Activated naive CD4-positive, alpha-beta T cell treated with anti-CD3 and anti-CD28 coated beads, Interleukin-2, amount 50 U/mL, for 24 hours (primary cell): ENCODE results near the gene DCTPP1.

ENCODE experiments used
- H3K27ac Mint-ChIP-seq: one replicate; pipeline ENCODE4 v1.8.0; 2021; ENCODE audit warnings: mild to moderate bottlenecking, mixed read lengths
- H3K27me3 Mint-ChIP-seq: one replicate; pipeline ENCODE4 v1.8.0; 2021; ENCODE audit warnings: mixed read lengths
- H3K36me3 Mint-ChIP-seq: one replicate; pipeline ENCODE4 v1.8.0; 2021; ENCODE audit warnings: mixed read lengths
- H3K4me1 Mint-ChIP-seq: one replicate; pipeline ENCODE4 v1.8.0; 2021; ENCODE audit warnings: mixed read lengths
- H3K4me3 Mint-ChIP-seq: one replicate; pipeline ENCODE4 v1.8.0; 2021; ENCODE audit warnings: mild to moderate bottlenecking, mixed read lengths
- H3K9me3 Mint-ChIP-seq: one replicate; pipeline ENCODE4 v1.8.0; 2021; ENCODE audit warnings: mixed read lengths

Gene DCTPP1

GRCh38 chr16:30382111-30382881, 47.5 kb downstream of the DCTPP1 start, which contains the start of gene SEPTIN1:
SEPTIN1 (minus strand) TSS chr16:30382561; CDS start chr16:30382542, 19 bp downstream.
- Mint-ChIP-seq H3K27me3 (no peaks in the 10 kb centered on the region), H3K4me1 (peaks cover 56% of the 10 kb centered on the region), H3K9me3 (no peaks in the 10 kb centered on the region), H3K4me3 (peak within 1 kb of the TSS; percentile 89), H3K27ac (peak within 1 kb of the TSS; percentile 93), H3K36me3 (peaks cover 4% of the 10 kb centered on the region)

GRCh38 chr16:30381291-30382041, 48.4 kb downstream of the DCTPP1 start:
- Mint-ChIP-seq H3K36me3 (peaks cover 4% of the 10 kb centered on the region), H3K4me3 (peak overlapping the region; percentile 89), H3K27ac (peak overlapping the region; percentile 93), H3K4me1 (peaks cover 60% of the 10 kb centered on the region), H3K27me3 (no peaks in the 10 kb centered on the region), H3K9me3 (no peaks in the 10 kb centered on the region)

DNA sequence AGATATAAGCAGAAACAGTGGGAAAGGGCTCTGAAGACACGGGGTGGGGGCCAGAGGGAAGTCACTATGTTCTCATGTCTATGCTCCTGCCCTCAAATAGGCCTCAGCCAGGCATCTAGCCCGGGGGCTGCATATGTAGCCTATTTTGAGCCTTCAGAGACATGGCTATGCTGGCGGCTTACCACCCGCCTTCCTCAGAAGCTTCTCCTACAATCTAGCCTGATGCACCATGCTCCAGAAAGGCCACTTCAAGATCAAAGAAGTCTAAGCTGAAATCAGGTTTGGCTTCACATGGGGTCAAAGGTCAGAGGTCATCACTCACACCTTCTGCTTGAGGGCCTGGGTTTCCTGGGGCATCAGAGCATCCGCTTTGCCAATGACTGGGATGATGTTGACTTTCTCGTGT, 49.0 kb downstream of the DCTPP1 start:
- H3K27me3 Mint-ChIP-seq, result no peaks in the 10 kb centered on the region
- H3K27ac Mint-ChIP-seq, result peak overlapping the region; percentile 93
- H3K9me3 Mint-ChIP-seq, result no peaks in the 10 kb centered on the region
- H3K36me3 Mint-ChIP-seq, result peaks cover 4% of the 10 kb centered on the region
- H3K4me3 Mint-ChIP-seq, result peak overlapping the region; percentile 89
- H3K4me1 Mint-ChIP-seq, result peaks cover 60% of the 10 kb centered on the region

DNA sequence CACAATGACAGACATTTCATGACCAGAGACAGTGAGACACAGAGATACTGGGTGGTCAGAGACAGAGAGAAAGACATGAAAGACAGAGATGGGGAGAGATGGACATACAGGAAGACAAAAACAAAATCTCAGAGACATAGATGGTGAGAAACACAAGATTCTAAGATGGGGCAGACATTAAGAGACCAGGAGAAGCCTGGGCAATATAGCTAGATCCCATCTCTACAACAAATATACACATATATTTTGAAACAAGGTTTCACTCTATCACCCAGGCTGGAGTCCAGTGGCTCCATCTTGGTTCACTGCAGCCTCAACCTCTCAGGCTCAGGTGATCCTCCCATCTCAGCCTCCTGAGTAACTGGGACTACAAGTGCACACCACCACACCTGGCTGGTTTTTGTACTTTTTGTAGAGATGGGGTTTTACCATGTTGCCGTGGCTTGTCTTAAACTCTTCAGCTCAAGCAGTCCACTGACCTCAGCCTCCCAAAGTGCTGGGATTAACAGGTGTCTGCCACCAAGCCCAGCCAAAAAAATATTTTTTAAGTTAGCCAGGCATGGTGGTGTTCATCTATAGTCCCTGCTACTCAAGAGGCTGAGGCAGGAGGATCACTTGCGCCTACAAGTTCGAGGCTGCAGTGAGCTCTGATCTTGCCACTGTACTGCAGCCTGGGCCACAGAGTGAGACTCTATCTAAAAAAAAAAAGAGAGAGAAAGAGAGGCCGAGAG, 49.6 kb downstream of the DCTPP1 start:
- H3K4me1 Mint-ChIP-seq, result peaks cover 54% of the 10 kb centered on the region
- H3K9me3 Mint-ChIP-seq, result no peaks in the 10 kb centered on the region
- H3K36me3 Mint-ChIP-seq, result peaks cover 4% of the 10 kb centered on the region
- H3K27ac Mint-ChIP-seq, result peak overlapping the region; percentile 93
- no peaks in the 10 kb centered on the region for H3K27me3 Mint-ChIP-seq
- peak overlapping the region; percentile 96 for H3K4me3 Mint-ChIP-seq

DNA sequence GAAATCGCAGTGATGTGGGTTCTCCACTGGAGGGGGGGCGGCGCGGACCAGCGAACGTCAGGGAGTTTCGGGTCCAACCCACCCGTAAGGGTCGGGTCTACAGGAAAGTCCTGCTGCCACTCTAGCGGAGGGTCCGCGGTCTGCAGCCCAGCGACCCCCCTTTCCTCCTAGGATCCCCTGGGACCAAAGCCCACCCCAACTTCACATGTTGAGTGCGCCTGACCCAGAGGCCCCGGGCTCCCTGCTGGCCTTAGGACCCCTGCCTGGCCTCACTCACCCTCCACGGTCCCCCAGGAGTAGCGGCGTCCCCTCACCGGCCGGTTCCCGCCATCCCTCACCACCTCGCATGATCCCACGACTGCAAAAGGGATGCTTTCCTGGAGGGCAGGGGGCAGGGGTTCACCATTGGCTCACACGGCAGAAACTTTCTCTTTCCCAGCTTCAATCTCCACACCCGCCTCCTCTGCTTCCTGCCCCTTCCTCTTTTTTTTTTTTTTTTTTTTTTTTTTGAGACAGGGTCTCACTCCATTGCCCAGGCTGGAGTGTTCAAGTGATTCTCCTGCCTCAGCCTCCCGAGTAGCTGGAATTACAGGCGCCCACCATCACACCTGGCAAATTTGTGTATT, 50.6 kb downstream of the DCTPP1 start:
- peaks cover 4% of the 10 kb centered on the region for H3K36me3 Mint-ChIP-seq
- peak overlapping the region; percentile 93 for H3K27ac Mint-ChIP-seq
- peak overlapping the region; percentile 96 for H3K4me3 Mint-ChIP-seq
- H3K9me3 Mint-ChIP-seq, result no peaks in the 10 kb centered on the region
- H3K4me1 Mint-ChIP-seq, result peaks cover 53% of the 10 kb centered on the region
- no peaks in the 10 kb centered on the region for H3K27me3 Mint-ChIP-seq

DNA sequence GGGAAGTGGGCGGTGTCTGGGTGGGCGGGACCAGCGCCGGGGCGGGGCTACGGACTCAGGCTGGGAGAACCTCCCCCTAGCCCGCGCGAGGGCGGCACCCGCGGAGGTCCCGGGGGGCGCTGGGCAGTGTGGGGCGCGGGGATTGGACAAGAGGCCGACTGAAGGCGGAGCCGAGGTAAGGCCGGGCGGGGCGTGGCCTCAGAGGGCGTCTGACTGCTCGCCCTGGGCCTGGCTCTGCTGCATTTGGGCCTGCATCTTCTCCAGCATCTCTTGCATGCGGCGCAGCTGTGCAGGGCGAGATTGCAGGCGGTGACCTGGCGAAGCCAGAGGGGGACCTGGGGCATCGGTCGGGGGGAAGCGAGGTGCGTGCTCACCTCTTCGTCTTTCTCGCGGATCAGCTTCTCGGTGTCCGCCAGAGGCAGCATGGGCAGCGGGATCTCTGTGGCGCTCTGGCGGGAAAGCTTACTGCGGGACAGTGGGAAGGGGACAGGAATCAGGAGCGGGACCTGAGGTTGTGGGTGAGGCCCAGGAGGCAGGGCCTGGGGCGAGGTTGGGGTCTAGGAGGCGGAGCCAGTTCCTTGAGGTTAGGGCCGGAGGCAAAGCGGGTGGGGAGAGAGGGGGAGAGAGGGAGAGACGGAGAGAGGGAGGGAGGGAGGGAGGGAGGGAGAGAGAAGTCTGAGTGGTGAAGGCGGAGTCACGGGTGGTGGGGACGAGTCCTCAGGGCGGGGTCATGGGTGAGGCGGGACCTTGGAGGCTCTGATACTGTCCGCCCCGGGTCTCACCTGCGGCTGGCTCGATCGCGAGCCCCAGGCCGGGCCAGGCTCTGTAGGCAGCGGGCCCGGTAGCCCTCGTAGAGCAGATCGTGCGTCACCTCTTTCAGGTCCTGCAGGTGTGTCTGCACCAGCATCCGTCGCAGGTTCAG, 51.3 kb downstream of the DCTPP1 start:
- no peaks in the 10 kb centered on the region for H3K27me3 Mint-ChIP-seq
- peaks cover 49% of the 10 kb centered on the region for H3K4me1 Mint-ChIP-seq
- no peaks in the 10 kb centered on the region for H3K9me3 Mint-ChIP-seq
- peak overlapping the region; percentile 99 for H3K27ac Mint-ChIP-seq
- peaks cover 4% of the 10 kb centered on the region for H3K36me3 Mint-ChIP-seq
- peak overlapping the region; percentile 96 for H3K4me3 Mint-ChIP-seq

GRCh38 chr16:30377812-30378235, 52.0 kb downstream of the DCTPP1 start:
- peak overlapping the region; percentile 96 for H3K4me3 Mint-ChIP-seq
- peak overlapping the region; percentile 99 for H3K27ac Mint-ChIP-seq
- H3K36me3 Mint-ChIP-seq, result peaks cover 4% of the 10 kb centered on the region
- H3K27me3 Mint-ChIP-seq, result no peaks in the 10 kb centered on the region
- peaks cover 45% of the 10 kb centered on the region for H3K4me1 Mint-ChIP-seq
- no peaks in the 10 kb centered on the region for H3K9me3 Mint-ChIP-seq

DNA sequence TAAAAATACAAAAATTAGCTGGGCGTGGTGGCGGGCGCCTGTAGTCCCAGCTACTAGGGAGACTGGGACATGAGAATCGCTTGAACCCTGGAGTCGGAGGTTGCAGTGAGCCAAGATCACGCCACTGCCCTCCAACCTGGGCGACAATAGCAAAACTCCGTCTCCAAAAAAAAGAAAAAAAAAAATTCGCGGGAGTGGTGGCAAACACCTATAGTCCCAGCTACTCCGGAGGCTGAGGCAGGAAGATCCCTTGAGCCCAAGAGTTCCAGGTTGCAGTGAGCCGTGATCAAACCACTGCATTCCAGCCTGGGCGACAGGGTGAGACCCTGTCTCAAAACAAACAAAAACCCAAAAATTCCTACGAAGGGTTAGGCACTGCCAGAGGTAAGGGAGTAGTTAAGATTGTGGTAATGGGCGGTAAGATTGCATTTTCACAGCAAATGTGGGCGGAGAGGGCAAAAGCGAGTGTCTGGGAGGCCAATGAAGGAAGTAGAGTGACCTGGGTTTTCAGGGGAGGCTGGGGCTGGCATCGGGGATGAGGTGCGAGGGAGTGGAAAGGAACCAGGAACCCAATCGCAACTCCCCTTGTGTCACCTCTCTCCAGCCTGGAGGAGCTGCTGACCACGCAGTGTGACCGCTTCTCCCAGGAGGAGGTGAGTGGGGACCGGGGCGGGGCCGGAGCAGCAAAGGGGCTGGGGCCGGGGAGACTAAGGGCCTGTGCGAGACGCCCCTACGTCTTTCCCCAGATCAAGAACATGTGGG, 52.6 kb downstream of the DCTPP1 start:
- Mint-ChIP-seq H3K9me3 (no peaks in the 10 kb centered on the region), H3K27ac (peak overlapping the region; percentile 99), H3K4me1 (peaks cover 44% of the 10 kb centered on the region), H3K4me3 (peak overlapping the region; percentile 96), H3K27me3 (no peaks in the 10 kb centered on the region), H3K36me3 (peaks cover 4% of the 10 kb centered on the region)

DNA sequence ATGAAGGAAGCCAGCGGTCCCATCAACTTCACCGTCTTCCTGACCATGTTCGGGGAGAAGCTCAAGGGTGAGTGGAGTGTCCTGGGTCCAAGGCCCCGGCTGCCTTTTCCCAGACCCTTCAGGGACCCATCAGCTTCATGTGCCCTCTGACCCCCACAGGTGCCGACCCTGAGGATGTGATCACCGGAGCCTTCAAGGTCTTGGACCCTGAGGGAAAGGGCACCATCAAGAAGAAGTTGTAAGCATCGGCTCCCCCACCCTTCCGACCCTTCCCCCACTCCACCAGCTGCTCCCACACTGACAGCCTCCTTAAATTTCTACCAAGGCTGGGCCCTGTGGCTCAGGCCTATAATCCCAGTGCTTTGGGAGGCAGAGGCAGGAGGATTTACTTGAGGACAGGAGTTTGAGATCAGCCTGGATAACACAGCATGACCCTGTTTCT, 53.3 kb downstream of the DCTPP1 start:
- H3K9me3 Mint-ChIP-seq, result no peaks in the 10 kb centered on the region
- H3K27me3 Mint-ChIP-seq, result no peaks in the 10 kb centered on the region
- no peak overlapping the region for H3K4me3 Mint-ChIP-seq
- peaks cover 4% of the 10 kb centered on the region for H3K36me3 Mint-ChIP-seq
- peaks cover 46% of the 10 kb centered on the region for H3K4me1 Mint-ChIP-seq
- H3K27ac Mint-ChIP-seq, result peak overlapping the region; percentile 59

GRCh38 chr16:30375864-30376263, 54.0 kb downstream of the DCTPP1 start:
- peaks cover 45% of the 10 kb centered on the region for H3K4me1 Mint-ChIP-seq
- peaks cover 4% of the 10 kb centered on the region for H3K36me3 Mint-ChIP-seq
- H3K4me3 Mint-ChIP-seq, result no peak overlapping the region
- no peaks in the 10 kb centered on the region for H3K9me3 Mint-ChIP-seq
- H3K27me3 Mint-ChIP-seq, result no peaks in the 10 kb centered on the region
- peak overlapping the region; percentile 59 for H3K27ac Mint-ChIP-seq

DNA sequence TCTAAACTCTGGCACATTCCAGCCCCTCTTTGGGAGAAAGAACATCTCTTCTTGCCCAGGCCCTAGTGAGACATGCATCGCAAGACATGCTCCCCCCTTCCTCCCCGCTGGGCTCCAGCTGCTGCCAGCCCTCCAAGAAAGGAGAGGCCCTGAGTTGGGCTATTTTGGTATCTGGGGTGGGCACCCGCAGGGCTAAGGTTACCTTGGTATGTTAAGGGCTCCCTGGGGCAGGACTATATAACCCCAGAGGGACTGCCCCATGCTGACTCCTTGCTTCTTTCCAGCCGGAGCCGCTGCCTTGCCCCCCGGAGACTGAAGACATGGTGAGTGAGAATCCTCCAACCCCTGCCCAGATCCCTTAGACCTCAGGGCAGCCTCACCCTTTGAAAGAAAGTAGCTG, 55.3 kb downstream of the DCTPP1 start, which contains the start of gene MYL11:
Gene MYL11 (plus strand): TSS at position 265 of the 400 bp plus-strand sequence. CDS start 56 bp downstream, at position 321.
- Mint-ChIP-seq H3K27me3 (no peaks in the 10 kb centered on the region), H3K36me3 (no peaks in the 10 kb centered on the region), H3K4me3 (no peak within 1 kb of the TSS), H3K4me1 (peaks cover 32% of the 10 kb centered on the region), H3K27ac (peak within 1 kb of the TSS; percentile 62), H3K9me3 (no peaks in the 10 kb centered on the region)
